Measurements from ENCODE around the gene FUT3. TPM values are rescaled to one million over a fixed set of nuclear protein-coding genes. Genes with fewer than 3 reads are reported as not detected.
A peak's percentile ranks its signal among the peaks of the same experiment; 100 is the strongest.
"Not testable (repeated sequence)": the region's sequence is repeated elsewhere in the genome, so short reads cannot be mapped to it uniquely, and the experiment has no call there.

FUT3 gene
- total RNA-seq, 4 donors from 2014 or later, result not detected

GRCh38 chr19:5857203-5858081 is 6.2 kb upstream of the FUT3 start:
- no peak for ATAC-seq (ENCODE audit: low FRiP score)
- TF ChIP-seq CTCF (IDR thresholded peaks at IDR 0.05), result no peak
- no peak for DNase-seq (ENCODE audit: low spot score)

- ATAC-seq (ENCODE audit: low FRiP score); DNase-seq (ENCODE audit: low spot score): not testable (repeated sequence)
Measured at GRCh38 chr19:5855151-5855550, 3.9 kb upstream of the FUT3 start.

- DNase-seq (ENCODE audit: low spot score); ATAC-seq (ENCODE audit: low FRiP score): not testable (repeated sequence)
Measured at GRCh38 chr19:5854121-5854520, 2.9 kb upstream of the FUT3 start.

GRCh38 chr19:5850743-5851293 is 431 bp downstream of the FUT3 start:
- no peak for DNase-seq (ENCODE audit: low spot score)
- peak; percentile 68 for ATAC-seq (ENCODE audit: low FRiP score)

GRCh38 chr19:5850189-5850588 is 1.1 kb downstream of the FUT3 start:
- DNase-seq (ENCODE audit: low spot score) (no peak), ATAC-seq (ENCODE audit: low FRiP score) (no peak)
- no peak for TF ChIP-seq CTCF (IDR thresholded peaks at IDR 0.05)

More at GRCh38 chr19:5850743-5851293, 431 bp downstream of the FUT3 start:
- no peak for TF ChIP-seq CTCF (IDR thresholded peaks at IDR 0.05)

- DNase-seq (ENCODE audit: low spot score); ATAC-seq (ENCODE audit: low FRiP score): not testable (repeated sequence)
Measured at GRCh38 chr19:5848621-5849020, 2.6 kb downstream of the FUT3 start.

- ATAC-seq (ENCODE audit: low FRiP score); DNase-seq (ENCODE audit: low spot score): not testable (repeated sequence)
Measured at GRCh38 chr19:5847846-5848245, 3.4 kb downstream of the FUT3 start.

GRCh38 chr19:5844456-5845433 is 6.5 kb downstream of the FUT3 start:
- DNase-seq (ENCODE audit: low spot score) (no peak), ATAC-seq (ENCODE audit: low FRiP score) (no peak)

More at GRCh38 chr19:5844456-5845433, 6.5 kb downstream of the FUT3 start:
- no peak for TF ChIP-seq CTCF (IDR thresholded peaks at IDR 0.05)

Data from omental fat pad (tissue), 4 donors.